RPMI8226 (cell line): ENCODE data around the gene GOLGA1.
A peak's percentile ranks its signal among the peaks of the same experiment; 100 is the strongest.

ENCODE experiments used
- DNase-seq: peaks from one replicate; pipeline ENCODE4 v3.0.0-alpha.2; 2015

GOLGA1 gene

DNA sequence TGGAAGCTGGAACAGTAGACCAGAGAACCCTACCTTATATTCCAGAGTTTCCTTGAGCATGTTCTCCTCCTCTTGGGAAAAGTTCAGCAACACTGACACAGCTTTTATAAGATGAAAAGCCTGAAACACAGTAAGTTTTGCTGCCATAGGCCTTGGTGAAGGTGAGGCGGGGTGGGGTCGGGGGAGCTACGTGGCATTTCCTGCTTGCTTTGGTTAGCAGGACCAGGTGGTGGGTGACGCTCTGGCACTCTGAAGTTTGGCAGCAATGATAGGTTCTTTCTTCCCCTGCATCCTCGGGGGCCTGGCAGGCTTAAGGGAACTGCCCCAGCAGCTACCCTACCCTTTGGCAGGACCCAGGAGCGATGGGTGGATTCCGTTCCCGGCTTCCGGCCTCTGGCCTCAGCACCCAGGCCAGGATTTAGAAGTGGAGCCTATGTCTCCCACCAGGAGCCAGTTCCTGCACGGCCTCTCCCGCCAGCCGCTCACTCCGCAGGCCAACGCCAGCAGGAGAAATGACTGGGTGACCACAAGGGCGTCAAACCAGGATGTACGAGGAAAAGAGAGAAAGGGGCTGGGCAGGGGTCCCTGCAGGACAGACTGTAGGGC lies 59.6 kb downstream of the GOLGA1 start:
- no peak for DNase-seq

DNA sequence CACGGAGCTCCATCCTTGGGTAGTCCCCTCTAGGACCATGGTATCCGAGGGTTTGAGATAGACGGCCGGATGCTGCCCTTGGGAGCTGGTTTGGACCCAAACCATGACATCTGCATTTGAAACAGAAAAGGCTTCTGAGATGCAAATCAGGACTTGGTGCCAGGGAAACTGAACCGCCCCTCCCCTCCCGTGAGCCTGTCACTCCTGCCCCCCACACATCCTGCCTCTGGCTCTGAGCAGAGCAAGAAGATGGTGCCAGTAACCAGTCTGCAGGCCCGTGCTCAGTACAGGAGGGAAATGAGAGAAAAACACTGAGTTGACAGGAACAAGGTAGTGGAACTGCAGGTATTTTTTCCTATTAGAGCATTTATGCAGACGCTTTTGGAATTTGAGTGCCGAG lies 60.4 kb downstream of the GOLGA1 start:
- DNase-seq, result no peak

DNA sequence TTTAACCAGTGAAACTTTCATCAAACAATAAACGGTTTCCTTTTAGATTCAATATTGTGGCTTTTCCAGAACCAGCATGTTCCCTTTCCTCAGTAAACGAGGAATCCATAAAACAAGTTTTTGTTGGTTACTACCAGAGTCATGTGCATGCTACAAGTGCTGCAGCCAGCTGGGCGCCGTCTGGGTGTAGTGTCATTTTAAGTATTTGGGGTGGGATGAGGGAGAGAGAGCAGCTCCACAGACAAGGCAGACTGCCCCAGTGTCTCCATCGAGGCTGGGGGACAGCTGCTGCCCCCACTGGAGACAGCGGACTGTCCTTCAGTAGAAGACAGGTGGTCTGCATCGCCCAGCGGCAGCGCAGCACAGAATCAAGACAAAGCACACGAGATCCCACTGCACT lies 61.7 kb downstream of the GOLGA1 start:
- DNase-seq, result no peak

- DNase-seq, result no peak
These were observed 62.4 kb downstream of the GOLGA1 start for GRCh38 chr9:124878518-124878917.

GRCh38 chr9:124878021-124878420 lies 62.9 kb downstream of the GOLGA1 start:
- DNase-seq, result no peak

- no peak for DNase-seq
These were observed 63.7 kb downstream of the GOLGA1 start for GRCh38 chr9:124877021-124877782.

- DNase-seq, result no peak
These were observed 65.4 kb downstream of the GOLGA1 start for GRCh38 chr9:124875501-124875900.

- DNase-seq, result no peak
These were observed 67.2 kb downstream of the GOLGA1 start for GRCh38 chr9:124873664-124874063.

- peak; percentile 57 for DNase-seq
These were observed 69.7 kb downstream of the GOLGA1 start for GRCh38 chr9:124871156-124871561.

- DNase-seq, result peak; percentile 63
These were observed 70.2 kb downstream of the GOLGA1 start for GRCh38 chr9:124870723-124871122.

DNA sequence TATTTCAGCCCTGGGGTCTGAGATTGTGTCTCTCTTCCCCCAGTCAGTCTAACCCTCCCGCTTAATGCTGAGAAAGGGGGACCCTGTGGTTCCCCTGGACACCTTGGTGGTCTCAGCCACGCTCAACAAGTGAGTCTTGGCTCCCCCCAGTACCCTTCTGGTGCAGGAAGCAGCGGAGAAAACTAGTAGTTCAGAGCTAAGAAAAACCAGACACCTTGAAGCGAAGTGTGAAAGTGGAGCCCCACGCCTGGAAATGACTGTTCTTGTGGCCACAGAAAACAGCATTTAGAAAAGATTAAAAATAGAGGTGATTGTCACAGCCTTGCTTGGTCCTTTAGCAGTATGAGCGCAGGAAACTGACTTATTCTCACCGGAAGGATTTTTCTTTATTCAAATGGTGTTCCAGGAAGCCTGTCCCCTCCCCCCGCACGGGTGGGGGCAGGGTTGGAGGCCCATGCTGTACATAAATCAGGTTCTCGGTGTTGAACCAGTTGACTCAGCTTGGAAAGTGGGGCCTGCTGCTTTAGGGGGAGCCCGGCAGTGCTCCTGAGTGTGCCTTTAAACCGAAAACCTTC lies 70.8 kb downstream of the GOLGA1 start:
- DNase-seq, result peak; percentile 85

- no peak for DNase-seq
These were observed 71.4 kb downstream of the GOLGA1 start for GRCh38 chr9:124869466-124869985.

GRCh38 chr9:124868511-124869465 lies 72.1 kb downstream of the GOLGA1 start:
- DNase-seq, result peak; percentile 97

DNA sequence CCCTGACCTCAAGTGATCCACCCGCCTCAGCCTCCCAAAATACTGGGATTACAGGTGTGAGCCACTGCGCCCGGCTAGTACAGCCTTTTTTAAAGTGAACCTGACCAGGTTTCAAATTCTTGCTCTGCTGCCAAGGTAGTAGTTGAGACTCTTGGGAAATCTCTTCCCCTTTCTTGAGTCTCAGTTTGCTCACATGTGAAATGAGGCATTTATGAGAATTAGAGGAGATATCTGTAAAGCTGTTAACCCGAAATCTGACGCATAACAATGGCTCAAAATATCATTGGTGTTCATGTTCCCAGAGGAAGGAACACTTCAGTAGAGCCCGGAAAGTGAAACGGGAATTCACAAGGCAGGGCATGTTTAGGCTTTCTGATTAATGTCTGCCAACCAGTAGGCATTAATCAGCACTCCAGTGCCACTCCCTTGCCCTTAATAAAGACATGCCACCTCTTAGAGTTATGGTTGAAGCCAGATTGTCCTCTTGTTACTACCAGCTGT lies 77.5 kb downstream of the GOLGA1 start:
- DNase-seq, result peak; percentile 66

- peak; percentile 99 for DNase-seq
These were observed 79.3 kb downstream of the GOLGA1 start, which contains the start of the genes ARPC5L and RPL35 for GRCh38 chr9:124861342-124862229. Gene ARPC5L (plus strand): TSS chr9:124862130. CDS start chr9:124869291, 7,161 bp downstream. Gene RPL35 (minus strand): TSS chr9:124861957. CDS start chr9:124861912, 45 bp downstream.

DNA sequence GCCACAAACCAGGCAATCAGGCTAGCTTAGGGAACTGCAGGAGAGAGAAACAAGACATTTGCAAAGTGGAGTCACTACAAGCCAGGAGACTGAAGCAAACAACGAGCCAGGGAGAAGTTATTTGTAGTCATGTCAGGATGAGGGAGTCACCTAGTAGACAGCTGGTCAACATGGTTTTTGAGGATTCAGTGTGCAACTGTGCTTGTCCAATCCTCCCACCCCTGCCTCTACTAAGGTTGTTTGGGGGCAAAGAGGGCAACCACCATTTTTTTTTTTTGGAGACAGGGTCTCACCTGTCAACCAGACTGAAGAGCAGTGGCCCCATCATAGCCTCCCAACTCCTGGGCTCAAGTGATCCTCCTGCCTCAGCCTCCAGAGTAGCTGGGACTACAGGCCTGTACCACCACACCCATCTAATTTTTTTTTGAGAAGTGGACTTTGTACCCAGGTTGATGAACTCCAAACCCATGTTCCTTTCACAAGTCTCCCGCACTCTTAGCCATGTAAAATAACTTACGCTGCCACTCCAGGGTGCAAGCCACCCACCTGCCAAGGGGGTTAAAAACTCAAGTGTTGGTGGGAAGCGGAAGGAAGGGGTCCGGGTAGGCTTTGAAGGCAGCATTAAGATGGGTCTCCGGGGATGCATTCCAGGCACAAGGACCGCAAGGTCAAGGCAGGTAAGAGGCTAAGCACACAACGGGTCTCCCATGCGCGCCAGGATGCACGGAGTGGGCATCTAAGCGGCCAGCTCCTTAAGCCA lies 80.1 kb downstream of the GOLGA1 start:
- no peak for DNase-seq

DNA sequence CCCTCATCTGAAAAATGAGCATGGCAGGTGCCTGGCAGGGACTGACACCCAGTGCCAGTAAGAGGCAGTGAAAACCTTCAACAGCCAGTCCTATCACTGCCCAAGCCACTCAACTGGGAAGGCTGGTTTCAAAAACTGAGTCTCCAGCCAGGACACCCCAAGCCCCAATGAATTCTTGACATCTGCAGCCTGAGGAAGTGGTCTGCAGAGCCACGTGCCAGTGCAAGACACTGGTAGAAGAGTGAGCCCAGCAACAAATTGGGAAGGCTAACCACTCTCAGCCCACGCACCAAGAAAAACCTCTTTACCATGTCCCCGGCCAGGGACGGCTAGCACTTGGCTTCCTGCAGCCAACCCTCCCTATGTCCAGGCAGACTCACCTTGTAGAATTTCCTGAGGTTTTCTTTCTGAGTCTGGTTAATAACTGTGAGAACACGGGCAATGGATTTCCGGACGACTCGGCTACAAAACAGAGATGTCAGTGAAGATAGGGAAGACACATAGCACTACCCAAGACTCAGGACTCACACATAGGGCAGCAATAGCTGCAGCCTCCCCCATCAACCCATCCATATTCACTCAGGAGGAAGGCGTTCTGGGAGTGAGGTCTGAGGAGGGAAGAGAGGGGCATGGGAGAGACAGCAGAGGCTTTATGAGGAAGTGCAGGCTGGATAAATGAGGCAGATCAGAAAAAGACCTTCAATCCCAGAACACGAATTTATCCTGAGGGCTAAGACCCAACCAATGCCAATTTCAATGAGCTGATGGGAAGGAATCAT lies 80.9 kb downstream of the GOLGA1 start:
- DNase-seq, result no peak

GRCh38 chr9:124858330-124859046 lies 82.4 kb downstream of the GOLGA1 start:
- DNase-seq, result no peak
